DMS79 treated with DMSO at 0.1 percent for 48 hours (cell line): ENCODE results near the gene ARID1B.

ENCODE experiments used
- DNase-seq: peaks from one replicate; lab custom pipeline; 2025; lab: John Stamatoyannopoulos, UW

Gene ARID1B

DNA sequence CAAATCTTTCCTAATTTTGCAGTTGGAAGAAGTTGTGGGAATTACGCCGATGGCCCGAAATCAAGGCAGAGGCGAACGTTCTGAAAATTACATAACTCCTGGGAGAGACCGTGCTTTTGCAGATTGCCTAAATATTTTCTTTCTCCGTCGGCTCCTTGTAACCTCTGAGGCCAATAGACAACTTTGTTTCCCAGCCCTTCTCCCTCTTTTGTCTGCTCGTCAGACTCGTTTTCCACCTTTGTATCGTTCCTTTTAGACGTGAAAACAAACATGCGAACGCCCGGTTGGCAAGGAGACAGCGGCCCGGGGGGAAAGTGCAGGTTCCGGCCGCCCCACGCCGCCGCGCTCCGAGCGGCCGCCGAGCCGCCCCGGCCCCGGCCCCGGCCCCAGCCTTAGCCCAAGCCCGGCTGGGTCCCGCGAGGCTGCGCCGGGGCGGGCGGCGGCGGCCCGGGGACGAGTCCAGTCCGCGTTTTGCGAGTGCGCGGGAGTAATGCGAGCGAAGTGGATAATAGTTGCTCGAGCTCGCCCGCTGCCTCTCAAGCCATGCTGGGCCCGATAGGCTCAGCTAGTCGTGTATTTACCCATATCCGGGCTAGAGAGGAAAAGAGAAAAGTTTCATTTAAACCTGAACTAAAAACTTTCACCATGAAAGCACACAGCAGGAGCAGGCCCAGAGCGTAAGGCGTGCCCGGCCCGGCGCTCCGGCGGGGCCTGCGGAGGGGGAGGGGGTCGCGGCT lies at the start of gene ARID1B:
ARID1B (plus strand) TSS at position 539 of the 737 bp plus-strand sequence. CDS start 303 bp downstream, outside the sequence.
- DNase-seq, result peak; percentile 85

DNA sequence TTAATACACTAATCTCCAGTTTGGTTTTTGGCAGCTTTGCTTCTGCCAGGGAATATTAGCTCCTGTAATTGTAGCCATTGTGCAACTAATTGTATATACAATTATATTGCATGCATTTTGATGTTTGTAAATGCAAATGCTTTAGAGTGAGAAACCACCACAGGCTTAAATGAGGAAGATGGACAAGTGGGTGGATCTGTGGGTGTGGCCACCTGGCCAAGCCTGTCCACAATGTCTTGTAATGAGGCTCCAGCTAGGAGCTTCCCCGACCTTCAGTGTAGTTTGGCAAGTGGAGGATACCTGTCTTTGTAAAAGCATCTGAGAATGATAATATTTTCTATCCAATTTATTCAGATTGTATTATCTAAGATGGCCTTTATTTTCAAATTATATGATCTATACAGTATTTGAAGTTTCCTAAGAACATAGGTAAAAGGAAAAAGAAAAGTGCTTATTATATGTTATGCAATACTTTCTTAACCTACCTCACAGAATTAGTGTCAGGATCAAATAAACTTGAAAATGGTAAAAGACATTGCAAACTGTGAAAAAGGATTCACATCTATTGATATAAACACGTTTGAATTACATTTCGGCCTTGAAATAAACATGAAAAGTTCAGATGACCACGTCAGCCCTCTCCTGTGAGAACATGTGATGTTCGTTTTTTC lies 49.3 kb upstream of the ARID1B start:
- no peak for DNase-seq

DNA sequence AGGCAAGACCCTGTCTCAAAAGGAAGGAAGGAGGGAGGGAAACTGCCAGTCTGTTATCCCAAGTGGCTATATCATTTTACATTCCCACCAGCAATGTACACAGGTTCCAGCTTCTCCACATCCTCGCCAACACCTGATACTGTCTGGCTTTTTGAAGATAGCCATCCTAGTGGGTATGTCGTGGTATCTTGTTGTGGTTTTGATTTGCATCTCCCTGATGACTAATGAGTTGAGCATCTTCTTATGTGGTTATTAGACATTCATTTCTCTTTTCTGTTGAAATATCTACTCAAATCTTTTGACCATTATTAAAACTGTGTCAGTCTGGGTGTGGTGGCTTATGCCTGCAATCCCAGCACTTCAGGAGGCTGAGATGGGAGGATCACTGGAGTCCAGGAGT lies 47.9 kb upstream of the ARID1B start:
- DNase-seq, result no peak

DNA sequence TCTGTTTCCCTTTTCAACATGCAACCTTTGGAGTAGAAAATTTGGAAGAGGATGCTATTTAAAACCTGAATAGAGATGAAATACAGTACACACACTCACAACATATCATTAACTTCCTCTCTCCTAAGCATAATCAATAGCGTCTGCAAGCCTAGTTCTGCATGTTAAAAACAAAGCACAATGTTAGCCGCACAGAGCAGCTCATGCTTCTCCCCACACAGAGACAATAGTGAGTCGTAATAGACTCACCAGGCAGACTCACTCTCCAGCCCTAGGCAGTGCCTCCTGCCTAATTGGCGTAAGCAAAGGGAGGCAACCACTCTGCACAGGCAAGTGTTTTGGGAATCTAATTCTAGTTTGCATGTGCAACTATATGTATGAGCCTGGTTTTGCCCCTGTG lies 45.8 kb upstream of the ARID1B start:
- peak; percentile 53 for DNase-seq

DNA sequence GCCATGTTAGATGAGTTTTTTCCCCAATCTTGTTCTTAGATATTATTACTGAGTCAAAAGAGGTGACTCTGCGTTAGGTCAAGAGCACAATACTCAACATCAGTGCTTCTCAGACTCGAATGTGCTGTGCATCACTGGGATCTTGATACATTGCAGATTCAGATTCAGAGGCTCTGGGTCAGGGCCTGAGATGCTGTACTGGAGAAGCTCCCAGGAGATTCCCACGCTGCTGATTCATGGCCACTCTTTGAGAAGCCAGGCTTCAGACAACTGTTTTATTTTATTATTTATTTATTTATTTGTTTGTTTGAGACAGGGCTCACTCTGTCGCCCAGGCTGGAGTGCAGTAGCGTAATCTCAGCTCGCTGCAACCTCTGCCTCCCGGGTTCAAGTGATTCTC lies 41.4 kb upstream of the ARID1B start:
- no peak for DNase-seq

DNA sequence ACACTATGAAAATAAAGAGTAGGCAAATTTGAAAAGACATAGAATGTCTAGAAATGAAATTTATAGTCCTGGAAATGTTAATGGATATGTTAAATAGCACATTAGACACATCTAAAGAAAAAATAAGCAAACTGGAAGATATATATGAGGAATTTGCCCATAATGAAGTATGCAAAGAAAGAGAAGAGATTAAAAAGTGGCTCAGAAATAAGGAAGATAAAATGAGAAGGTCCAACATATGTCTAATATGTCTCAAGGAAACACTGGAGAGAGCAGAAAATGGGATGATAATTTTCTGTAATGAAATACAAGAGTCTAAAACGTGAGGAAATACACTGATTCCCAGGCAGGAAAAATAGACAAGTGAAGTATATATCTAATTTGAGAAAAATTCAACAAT lies 36.6 kb upstream of the ARID1B start:
- no peak for DNase-seq

DNA sequence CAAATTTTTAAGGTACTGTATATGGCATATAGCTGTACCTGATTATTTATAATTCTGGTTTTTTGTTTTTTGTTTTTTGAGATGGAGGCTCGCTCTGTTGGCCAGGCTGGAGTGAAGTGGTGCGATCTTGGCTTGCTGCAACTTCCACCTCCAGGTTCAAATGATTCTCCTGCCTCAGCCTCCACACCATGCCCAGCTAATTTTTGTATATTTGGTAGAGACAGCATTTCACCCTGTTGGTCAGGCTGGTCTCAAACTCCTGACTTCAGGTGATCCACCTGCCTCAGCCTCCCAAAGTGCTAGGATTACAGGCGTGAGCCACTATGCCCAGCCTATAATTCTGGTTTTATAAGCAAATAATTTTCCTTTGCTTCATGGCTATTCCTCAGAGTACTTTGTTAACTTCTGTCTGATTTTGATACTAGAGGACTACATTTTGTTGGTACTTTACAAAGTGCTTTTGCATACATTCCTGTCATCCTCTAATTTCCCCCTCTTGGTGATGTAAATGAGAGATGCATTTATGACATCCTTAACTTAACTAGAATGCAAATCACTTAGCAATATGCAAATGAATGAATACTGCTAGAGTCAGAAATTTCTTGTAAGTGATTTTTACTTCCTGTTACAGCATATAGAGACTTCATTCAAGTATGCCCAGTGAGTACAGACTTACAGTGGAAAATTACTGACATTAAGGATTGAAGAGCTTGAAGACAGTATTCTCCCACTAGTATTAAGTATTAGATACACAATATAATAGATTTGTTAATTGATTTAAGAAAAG lies 35.7 kb upstream of the ARID1B start:
- no peak for DNase-seq

DNA sequence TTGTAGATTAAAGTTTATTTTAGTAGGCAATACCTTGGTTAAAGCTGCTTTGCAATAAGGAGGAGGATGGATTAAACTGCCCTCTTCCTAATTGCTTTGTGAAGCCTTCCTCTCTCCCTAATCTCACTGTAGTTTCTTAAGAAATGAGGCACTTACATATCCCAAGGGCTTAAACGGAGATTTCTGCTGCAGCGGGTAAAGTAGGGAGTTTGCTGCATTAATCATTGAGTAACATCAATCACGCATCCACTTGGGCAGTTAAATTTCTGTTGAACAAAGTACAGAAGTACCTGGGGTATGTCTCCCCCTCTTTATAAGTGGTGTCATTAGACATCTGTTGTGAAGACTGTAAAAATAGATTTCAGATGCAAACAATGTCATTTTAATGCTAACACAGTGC lies 29.5 kb upstream of the ARID1B start:
- no peak for DNase-seq

DNA sequence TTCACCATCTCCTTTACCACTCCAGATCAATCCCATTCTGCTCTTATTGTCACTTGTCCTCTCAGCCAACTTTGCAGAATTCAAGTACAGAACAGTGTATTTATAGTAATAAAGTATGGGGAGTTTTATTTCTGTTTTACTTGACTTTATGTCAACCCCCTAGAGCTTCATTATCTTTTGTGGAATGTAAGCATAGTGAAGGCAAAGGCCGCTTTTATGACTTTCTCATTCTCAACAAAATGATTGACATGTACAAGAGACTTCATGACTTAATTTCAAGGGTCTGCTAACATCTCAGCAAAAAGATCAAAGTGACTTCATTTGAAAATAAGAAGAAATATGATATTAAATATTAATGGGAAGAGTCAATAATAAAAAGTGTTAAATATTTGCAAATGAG lies 28.7 kb upstream of the ARID1B start:
- DNase-seq, result no peak

DNA sequence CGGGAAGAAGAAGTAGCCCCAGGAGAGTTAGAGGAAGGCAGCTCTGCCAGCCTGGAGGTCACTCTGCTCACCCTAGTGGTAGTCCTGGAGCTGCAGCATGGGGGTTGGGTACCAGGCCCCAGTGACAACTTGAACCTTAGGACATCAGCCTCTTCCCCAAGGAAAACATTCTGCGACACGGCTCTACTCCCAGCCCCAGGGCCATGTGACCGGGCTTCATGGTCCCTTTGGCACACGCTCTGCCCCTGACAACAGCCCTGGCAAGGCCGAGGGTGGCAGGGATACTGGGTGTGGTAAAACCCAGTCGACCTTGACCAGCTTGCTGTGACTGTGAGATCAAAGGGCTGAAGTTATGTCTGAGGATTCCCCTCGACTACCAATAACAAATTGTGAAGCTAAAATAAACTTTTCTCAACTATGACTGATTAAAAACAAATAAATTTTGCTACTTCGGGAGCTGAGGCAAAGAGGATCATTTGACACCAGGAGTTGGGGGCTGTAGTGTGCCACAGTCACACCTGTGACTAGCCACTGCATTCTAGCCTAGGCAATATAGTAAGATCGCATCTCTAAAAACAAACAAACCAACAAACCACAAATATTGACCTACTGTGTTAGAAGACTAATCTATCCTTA lies 24.4 kb upstream of the ARID1B start:
- DNase-seq, result no peak

DNA sequence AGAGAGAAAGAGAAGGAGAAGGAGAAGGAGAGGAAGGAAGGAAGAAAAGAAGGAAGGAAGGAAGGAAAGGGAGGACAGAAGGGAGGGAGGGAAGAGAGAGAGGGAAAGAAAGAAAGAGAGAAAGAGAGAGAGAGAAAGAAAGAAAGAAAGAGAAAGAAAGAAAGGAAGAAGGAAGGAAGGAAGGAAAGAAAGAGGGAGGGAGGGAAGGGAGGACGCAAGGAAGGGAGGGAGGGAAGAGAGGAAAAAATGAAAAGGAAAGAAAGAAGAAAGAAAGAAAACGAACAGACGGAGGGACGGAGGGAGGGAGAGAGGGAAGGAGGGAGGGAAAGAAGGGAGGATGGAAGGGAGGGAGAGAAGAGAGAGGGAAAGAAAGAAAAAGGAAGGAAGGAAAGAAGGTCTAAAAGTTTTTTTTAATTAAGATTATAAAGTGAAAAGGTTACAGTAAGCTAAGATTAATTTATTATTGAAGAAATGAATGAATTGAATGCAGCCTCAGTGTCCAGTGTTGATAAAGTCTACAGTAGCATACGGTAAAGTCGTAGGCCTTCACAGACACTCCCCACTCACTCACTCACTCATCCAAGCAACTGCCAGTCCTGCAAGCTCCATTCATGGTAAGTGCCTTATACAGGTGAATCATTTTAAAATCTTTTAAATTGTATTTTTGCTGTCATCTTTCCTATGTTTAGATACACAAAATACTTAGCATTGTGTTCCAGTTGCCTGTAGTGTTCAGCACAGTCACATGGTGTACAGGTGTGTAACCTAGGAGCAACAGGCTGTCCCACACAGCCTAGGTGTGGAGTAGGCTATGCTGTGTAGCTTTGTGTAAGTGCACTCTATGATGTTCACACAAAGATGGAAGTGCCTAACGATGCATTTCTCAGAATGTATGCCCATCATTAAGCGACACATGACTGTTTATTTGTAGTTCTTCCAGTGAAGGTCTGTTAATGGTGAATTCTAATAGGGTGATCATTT lies 20.3 kb upstream of the ARID1B start:
- no peak for DNase-seq

DNA sequence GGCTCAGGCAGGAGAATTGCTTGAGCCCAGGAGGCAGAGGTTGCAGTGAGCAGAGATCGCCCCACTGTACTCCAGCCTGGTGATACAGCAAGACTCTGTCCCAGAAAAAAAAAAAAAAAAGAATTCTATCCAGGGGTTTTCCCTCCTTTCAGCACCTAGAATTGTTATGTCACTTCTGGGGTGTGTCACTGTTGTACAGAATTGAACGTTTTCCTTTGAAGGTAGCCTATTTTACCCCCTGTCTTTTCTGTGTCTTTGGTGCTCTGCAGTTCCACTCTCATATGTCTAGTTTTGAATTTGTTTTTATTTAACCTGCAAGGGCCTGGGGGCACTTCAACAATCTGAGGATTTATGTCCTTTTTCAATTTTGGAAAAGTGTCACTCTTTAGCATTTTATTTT lies 19.3 kb upstream of the ARID1B start:
- DNase-seq, result no peak

DNA sequence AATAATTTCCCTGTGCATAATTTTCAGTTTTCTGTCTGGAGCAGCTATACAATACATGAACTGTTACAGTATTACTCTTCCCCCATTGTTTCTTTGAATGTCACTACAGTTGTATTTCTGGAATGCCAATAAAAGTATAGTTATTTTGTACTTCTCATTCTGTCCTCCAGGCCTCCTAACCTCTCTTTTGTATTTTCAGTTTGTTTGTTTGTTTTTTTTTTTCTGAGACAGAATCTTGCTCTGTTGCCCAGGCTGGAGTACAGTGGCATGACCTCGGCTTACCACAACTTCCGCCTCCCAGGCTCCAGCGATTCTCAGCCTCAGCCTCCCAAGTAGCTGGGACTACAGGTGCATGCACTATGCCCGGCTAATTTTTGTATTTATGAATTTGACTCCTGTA lies 16.8 kb upstream of the ARID1B start:
- no peak for DNase-seq

DNA sequence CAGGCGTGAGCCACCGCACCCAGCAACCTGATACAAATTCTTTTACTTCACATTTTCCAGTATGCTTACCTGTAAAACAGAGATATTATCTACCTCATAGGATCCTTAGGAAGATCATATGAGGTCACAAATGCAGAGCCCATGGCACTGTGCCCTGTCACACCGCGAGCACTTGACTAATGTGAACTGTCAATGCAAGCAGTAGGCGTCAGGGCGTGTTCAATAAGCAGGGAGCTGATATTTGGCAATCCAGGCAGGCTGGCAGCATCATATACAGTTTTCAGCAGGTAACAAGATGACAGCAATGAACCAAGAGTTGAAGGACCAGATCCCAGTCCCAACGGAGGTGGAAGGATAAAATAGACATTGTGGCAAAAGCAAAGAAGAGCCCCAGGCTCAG lies 14.6 kb upstream of the ARID1B start:
- DNase-seq, result no peak

DNA sequence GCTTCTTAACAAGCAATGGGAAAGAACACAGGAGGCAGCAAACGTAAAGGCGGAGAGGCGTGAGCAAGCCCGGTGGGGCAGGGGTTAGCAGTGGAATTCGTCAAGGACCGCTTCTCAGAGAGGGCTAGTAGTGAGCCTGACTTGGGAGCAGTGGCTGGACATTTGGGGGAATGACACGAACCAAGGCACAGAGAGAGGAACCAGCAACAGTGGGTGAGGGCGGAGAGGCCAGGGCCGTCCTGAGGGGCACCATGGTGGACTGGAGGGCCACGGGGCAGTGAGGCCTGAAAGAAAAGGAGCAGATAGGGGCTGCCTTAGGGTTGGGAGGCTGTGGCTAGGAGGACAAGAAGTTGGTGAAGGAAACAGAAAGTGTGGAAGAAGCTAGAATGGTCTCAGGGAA lies 12.1 kb upstream of the ARID1B start:
- no peak for DNase-seq

DNA sequence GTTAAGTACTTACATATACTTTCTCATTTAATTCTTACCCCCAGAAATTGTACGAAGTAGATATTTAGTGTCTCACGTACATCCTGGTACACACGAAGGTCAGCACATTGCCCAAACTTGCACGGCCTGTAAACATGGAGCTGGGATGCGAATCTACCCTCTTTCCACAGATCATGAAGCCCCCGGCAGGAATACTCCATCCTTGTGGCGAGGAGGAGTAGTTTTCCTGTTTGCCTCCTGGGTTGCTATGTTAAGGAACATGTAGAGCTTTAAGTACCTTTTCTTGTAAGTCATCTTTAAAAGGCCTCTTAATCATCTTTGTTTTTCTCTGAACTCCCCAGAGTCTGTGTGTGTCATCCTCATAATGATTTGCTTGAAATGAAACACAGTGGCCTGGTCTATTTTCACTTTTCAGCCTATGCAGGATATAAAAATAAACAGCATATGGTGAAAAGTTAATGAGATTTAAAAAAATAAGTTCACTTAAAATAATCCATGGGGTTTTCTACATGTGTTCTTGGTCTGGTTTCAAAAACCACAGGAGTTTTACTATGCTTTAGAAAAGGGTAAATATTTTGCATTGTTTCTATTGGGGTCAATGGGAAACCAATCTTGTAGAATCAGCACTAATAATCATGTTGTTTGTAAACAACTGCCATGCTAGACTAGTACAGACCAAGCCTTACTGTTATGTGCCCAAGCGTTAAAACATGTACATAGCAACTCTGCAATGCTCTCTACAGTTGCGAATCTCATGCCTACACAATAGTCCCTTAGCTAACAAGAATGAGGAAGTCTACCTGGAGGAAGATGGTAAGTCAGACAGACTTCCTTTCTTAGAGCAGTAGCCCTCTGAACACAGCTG lies 9.3 kb upstream of the ARID1B start:
- DNase-seq, result no peak

DNA sequence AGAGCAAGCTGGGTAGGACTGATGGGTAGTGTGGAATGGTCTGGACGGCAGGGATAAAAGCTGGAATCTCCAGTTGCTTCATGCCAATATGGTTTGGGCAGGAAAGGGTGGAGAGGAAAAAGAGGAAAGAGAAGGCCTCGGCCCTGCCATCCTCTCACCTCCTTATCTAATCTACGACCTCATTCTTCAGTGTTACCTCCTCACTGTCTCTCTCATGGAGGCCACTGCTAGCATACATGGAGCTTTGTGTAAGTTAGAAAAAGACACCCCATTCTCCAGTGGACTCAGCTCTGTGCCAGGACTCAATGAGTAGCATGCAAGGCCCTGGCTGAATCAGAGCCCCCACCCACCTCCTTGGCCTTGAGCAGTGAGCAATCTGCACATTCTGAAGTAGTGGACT lies 6.1 kb upstream of the ARID1B start:
- no peak for DNase-seq

DNA sequence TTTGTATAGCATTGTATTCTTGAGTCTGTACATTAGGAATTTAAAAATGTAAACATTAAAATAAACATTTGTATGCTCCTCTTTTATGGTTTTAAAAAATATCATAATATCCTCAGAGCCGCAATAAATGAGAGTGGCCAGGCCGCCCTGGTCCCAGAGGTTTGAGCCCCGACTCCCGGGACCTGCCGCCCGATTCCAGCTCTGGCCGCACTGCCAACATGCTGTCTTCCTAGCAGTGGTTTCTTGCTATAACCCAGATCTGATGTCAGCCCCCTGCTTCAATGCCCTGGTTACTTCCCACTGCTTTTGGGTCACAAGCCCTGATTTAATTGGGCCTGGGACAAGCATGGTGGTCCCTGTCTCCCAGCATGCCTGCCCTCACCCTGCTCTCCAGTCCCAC lies 5.4 kb upstream of the ARID1B start:
- DNase-seq, result no peak

DNA sequence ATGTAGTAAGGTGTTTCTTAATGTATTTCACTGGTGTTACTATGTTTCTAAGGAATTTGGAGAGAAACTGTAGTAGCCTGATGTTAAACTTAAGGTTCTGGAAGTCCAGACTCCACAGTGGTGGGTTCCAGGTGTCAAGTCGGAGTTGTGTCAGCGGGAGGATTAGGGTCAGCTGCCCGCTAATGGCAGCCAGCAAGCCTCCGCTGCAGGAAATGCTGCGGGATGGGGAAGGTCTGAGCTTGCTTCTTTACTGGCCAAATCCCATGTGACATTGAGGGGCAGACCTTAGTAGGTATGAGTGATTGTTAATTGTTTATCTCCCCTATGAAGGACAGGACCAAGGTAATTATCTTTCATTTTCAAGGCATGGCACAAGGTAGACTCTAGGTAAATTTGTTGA lies 3.7 kb upstream of the ARID1B start:
- no peak for DNase-seq
